Placental epithelial cell (primary cell): ENCODE results near the gene PLEKHG1. TPM values are rescaled to one million over a fixed set of nuclear protein-coding genes. Genes with fewer than 3 reads are reported as not detected.

Experiments
- total RNA-seq: library from RNA; depleted of rRNA; stranded (reverse); fragments of >200 nt; gene quantifications from 2 replicates; pipeline ENCODE4 v1.2.3, GENCODE V29; 2012

PLEKHG1 gene
- 1.5 and 3.1 TPM in 2 replicates for total RNA-seq

DNA sequence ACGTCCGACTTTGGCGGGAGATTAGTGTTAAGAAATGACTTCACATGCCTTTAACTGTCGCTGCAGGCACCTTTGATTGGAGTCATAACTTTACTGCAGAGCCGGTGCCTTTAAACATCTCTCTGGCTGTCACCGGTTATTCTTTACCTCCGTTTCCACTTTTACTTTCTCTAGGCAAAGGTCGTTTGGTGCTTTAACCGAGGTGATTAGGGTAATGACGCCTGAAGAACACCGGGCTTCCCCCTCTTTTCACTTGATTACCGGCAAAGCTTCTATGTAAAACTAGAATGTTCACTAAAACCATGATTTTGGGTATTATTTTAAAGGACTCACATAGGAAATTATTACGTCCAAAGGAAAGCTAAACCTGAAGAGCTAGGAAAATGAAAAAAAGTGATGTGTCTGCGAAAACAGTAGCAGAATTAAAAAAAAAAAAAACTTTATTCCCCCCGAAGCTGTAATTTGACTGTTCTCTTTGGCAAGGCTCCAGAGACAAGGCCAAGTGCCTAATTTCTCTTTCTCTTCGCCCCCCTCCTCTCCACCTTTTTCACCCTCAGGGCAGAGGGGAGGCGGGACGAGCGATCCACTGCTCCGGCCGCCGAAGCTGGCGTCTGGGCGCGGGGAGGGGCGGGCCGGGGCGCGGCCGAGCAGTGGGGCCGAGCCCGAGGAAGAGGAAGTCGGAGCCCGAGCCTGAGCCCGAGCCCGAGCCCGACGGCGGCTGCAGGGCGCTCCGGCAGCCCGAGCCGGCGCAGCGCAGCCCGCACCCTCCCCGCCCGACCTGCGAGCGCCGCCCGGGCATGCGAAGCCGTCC lies at the start of gene PLEKHG1:
TSS of gene PLEKHG1 (plus strand) at position 687 of the 811 bp plus-strand sequence. CDS start 133,797 bp downstream, outside the sequence.

Other genes starting within 250 kb of the PLEKHG1 start
- gene IYD, start 230.9 kb upstream of the PLEKHG1 start, total RNA-seq, result not detected in 2 replicates